ENCODE measurements around the gene DAZAP1. TPM values are rescaled to one million over a fixed set of nuclear protein-coding genes. Genes with fewer than 3 reads are reported as not detected.
"Not testable (repeated sequence)": the region's sequence is repeated elsewhere in the genome, so short reads cannot be mapped to it uniquely, and the experiment has no call there.

The DAZAP1 gene
- polyA plus RNA-seq, 2 donors: 64.9 to 75.3 TPM

DNA sequence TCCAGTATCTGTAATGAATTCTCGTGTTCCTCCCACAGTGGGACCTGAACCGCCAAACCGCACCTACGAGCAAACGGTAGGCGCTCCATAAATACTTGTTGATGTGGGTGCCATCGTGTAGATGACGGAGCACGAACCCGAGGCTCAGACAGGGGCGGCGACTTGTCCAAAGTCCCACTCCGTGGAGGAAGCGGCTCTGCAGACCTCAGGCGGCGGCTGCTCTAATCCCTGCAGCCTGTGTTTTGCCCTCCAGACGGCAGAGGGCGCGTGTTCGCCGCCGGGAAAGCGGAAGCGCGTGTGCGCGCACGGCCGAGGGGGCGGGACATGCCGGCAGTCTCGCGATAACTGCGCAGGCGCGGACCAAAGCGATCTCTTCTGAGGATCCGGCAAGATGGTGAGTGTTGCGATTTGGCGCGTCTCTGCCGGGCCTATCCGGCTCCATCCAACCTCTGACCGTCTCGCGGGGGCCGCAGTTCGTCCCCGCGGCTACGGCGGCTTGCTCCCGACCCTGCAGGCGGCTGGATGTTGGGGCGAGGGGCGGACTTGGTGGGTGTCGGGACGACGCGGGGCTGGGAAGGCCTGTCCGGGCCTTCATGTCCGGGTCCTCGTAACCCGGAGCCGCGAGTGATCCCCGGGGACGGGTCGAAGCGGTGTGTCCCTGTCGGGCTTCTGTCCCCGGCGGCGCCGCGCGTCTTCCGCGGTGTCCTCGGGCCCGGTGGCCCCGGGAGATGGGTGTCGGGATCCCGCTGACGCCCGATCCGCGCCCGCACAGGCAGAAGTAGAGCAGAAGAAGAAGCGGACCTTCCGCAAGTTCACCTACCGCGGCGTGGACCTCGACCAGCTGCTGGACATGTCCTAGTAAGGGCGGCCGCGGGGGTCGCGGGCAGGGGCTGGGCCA is 30.9 kb downstream of the DAZAP1 start, which contains the start of gene RPS15:
Gene RPS15, plus strand, starts transcription at position 362 of the 898 bp plus-strand sequence. Its CDS starts 30 bp downstream, at position 392.
- H3K4me1 ChIP-seq (ENCODE audit: control insufficient read depth in 2 of 2, insufficient read depth in 2 of 2, low read length in 1 of 2): peaks cover 7 to 11% of the 10 kb centered on the region in 2 donors
- 1% methylated on average over 95 to 100 of the region's 100 CpGs for WGBS, 2 donors
- peaks cover 10 to 44% of the 10 kb centered on the region in 2 donors for H3K36me3 ChIP-seq (ENCODE audit: control insufficient read depth in 2 of 2, insufficient read depth in 2 of 2, low read length in 1 of 2)
- peak within 1 kb of the TSS; percentile 86 to 91 for H3K27ac ChIP-seq (ENCODE audit: low read depth in 2 of 2, low read length in 1 of 2)
- no peaks in the 10 kb centered on the region for H3K9me3 ChIP-seq (ENCODE audit: control insufficient read depth in 2 of 2, insufficient read depth in 1 of 2, low read depth in 1 of 2, low read length in 1 of 2)
- no peaks in the 10 kb centered on the region for H3K27me3 ChIP-seq (ENCODE audit: control insufficient read depth in 1 of 2, insufficient read depth in 2 of 2, low read length in 2 of 2)
- peak within 1 kb of the TSS; percentile 93 to 94 for H3K4me3 ChIP-seq (ENCODE audit: low read depth in 1 of 2, low read length in 2 of 2)

DNA sequence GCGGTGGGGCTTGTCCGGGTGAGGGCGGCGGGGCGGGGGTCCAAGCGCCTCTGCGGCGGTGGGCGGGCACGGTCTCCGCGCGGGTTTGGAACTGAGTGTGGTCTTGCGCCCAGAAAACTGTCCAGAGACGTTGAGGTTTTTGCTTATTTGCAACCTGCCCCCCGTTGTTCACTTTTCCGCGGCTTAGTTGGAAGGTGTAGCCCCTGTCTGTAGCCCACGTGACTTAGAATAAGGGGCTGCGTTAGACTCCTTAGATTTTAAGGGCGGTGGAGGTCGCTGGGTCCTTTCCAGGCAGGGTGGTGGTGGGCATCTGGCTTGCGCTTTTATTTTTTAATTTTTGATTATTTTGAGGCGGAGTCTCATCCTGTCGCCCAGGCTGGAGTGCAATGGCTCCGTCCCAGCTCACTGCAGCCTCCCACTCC is 31.6 kb downstream of the DAZAP1 start:
- H3K4me3 ChIP-seq (ENCODE audit: low read depth in 1 of 2, low read length in 2 of 2): peak overlapping the region; percentile 93 to 94
- peaks cover 9 to 38% of the 10 kb centered on the region in 2 donors for H3K36me3 ChIP-seq (ENCODE audit: control insufficient read depth in 2 of 2, insufficient read depth in 2 of 2, low read length in 1 of 2)
- no peaks in the 10 kb centered on the region for H3K27me3 ChIP-seq (ENCODE audit: control insufficient read depth in 1 of 2, insufficient read depth in 2 of 2, low read length in 2 of 2)
- H3K27ac ChIP-seq (ENCODE audit: low read depth in 2 of 2, low read length in 1 of 2): peak overlapping the region; percentile 86 to 91
- H3K9me3 ChIP-seq (ENCODE audit: control insufficient read depth in 2 of 2, insufficient read depth in 1 of 2, low read depth in 1 of 2, low read length in 1 of 2): no peaks in the 10 kb centered on the region
- peaks cover 7 to 11% of the 10 kb centered on the region in 2 donors for H3K4me1 ChIP-seq (ENCODE audit: control insufficient read depth in 2 of 2, insufficient read depth in 2 of 2, low read length in 1 of 2)
- 1 to 2% methylated on average over 26 of the region's 26 CpGs for WGBS, 2 donors

DNA sequence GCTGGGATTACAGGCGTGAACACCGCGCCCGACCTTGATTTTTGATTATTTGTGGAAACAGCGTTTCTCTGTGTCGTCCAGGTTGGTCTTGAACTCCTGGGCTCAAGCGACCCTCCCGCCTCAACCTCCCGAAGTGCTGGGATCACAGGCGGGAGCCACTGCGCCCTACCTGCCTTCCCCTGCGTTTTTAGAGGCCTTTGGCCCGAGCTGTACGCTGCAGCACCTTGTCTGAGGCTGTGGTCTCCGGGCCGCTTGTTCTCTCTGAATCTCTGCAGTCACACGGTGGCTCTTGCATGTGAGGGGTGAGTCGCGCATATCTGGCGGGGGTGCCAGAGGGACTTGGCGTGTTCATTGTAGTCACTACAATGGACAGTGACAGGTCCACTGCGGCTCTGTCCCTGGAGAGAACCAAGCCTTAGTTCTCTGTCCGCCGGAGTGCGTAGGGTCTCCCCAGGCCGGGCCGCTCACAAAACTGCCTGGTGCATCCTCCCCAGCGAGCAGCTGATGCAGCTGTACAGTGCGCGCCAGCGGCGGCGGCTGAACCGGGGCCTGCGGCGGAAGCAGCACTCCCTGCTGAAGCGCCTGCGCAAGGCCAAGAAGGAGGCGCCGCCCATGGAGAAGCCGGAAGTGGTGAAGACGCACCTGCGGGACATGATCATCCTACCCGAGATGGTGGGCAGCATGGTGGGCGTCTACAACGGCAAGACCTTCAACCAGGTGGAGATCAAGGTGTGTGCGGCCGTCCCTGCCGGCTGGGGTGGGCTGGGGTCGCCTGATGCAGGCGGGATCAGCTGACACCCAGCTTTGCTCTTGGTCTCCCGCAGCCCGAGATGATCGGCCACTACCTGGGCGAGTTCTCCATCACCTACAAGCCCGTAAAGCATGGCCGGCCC is 32.4 kb downstream of the DAZAP1 start:
- not testable (repeated sequence) for H3K27me3 ChIP-seq (ENCODE audit: control insufficient read depth in 1 of 2, insufficient read depth in 2 of 2, low read length in 2 of 2); H3K27ac ChIP-seq (ENCODE audit: low read depth in 2 of 2, low read length in 1 of 2); H3K9me3 ChIP-seq (ENCODE audit: control insufficient read depth in 2 of 2, insufficient read depth in 1 of 2, low read depth in 1 of 2, low read length in 1 of 2)
- H3K4me3 ChIP-seq (ENCODE audit: low read depth in 1 of 2, low read length in 2 of 2): peak overlapping the region; percentile 93 to 94
- H3K4me1 ChIP-seq (ENCODE audit: control insufficient read depth in 2 of 2, insufficient read depth in 2 of 2, low read length in 1 of 2): peaks cover 7 to 11% of the 10 kb centered on the region in 2 donors
- WGBS, 2 donors: 70 to 77% methylated on average over 57 of the region's 57 CpGs
- H3K36me3 ChIP-seq (ENCODE audit: control insufficient read depth in 2 of 2, insufficient read depth in 2 of 2, low read length in 1 of 2): peaks cover 4 to 30% of the 10 kb centered on the region in 2 donors

DNA sequence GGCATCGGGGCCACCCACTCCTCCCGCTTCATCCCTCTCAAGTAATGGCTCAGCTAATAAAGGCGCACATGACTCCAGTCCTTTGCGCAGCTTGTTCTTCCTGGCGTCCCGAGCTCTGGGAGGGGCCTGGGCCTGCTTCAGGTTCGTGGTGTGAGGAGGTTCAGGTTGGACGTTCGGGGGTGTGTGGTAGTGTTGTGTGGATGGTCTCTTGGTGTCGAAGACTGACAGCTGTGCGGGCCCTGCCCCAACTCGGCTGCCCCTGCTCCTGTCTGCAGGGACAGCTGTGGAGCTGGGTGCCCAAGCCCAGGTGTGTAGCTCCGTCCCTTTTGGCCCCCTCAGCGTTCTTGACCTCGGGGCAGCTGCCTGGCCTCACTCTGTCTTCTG is 33.0 kb downstream of the DAZAP1 start:
- H3K4me1 ChIP-seq (ENCODE audit: control insufficient read depth in 2 of 2, insufficient read depth in 2 of 2, low read length in 1 of 2): peaks cover 7 to 11% of the 10 kb centered on the region in 2 donors
- H3K27ac ChIP-seq (ENCODE audit: low read depth in 2 of 2, low read length in 1 of 2): no peak overlapping the region
- no peaks in the 10 kb centered on the region for H3K27me3 ChIP-seq (ENCODE audit: control insufficient read depth in 1 of 2, insufficient read depth in 2 of 2, low read length in 2 of 2)
- H3K9me3 ChIP-seq (ENCODE audit: control insufficient read depth in 2 of 2, insufficient read depth in 1 of 2, low read depth in 1 of 2, low read length in 1 of 2): no peaks in the 10 kb centered on the region
- WGBS, 2 donors: 84 to 86% methylated on average over 14 to 15 of the region's 15 CpGs
- no peak overlapping the region for H3K4me3 ChIP-seq (ENCODE audit: low read depth in 1 of 2, low read length in 2 of 2)
- H3K36me3 ChIP-seq (ENCODE audit: control insufficient read depth in 2 of 2, insufficient read depth in 2 of 2, low read length in 1 of 2): peaks cover 4 to 29% of the 10 kb centered on the region in 2 donors

DNA sequence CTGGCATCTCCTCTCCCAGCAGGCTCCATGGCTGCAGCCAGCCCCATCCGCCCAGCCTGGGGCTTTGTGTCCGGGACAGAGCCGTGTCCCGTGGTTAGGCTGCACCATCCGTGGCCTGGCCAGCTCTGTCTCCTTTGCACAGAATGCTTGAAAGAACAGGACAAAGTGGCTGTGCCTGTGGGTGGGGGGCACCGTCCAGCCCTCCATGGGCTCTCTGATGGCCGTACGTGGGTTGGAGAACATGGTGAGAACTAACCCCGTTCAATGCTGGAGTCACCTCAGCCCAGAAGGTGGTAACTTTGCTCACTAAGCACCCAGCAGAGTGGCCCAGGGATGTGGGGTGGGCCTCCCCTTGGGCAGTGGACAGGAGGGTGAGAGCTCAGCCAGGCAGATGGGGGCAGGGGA is 33.6 kb downstream of the DAZAP1 start:
- Histone ChIP-seq H3K4me3 (ENCODE audit: low read depth in 1 of 2, low read length in 2 of 2) (no peak overlapping the region), H3K27ac (ENCODE audit: low read depth in 2 of 2, low read length in 1 of 2) (no peak overlapping the region), H3K4me1 (ENCODE audit: control insufficient read depth in 2 of 2, insufficient read depth in 2 of 2, low read length in 1 of 2) (peaks cover 7 to 11% of the 10 kb centered on the region in 2 donors), H3K27me3 (ENCODE audit: control insufficient read depth in 1 of 2, insufficient read depth in 2 of 2, low read length in 2 of 2) (peaks cover 0 to 2% of the 10 kb centered on the region in 2 donors), H3K36me3 (ENCODE audit: control insufficient read depth in 2 of 2, insufficient read depth in 2 of 2, low read length in 1 of 2) (peaks cover 4 to 25% of the 10 kb centered on the region in 2 donors), H3K9me3 (ENCODE audit: control insufficient read depth in 2 of 2, insufficient read depth in 1 of 2, low read depth in 1 of 2, low read length in 1 of 2) (no peaks in the 10 kb centered on the region)
- 88 to 89% methylated on average over 9 of the region's 9 CpGs for WGBS, 2 donors

DNA sequence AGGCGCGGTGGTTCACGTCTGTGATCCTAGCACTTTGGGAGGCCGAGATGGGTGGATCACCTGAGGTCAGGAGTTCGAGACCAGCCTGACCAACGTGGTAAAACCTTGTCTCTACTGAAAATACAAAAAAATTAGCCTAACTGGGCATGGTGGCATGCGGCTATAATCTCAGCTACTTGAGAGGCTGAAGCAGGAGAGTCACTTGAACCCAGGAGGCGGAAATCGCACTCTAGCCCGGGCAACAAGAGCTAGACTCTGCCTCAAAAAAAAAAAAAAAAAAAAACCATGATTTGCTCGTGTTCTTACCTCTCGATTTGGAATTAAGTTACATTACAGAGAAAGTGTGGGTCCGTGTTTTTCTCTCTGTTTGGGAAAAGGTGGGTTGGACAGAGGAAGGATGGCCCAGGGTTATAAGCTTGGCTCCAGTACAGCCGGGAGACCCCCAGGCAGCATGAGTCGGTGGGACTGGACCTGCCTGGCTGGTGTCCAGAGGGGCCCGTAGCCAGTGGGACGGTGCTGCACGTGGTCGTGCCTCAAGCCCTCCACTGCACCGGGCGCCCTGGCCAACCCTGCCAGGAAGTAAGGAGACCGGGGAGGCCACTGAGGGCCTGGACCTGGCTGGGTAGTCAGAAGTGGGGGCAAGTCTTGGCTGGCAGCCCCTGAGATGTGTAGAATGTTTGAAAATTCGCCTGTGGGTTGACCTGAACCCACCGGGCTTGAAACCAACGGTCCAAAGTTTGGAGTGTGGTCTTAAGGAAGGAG is 34.5 kb downstream of the DAZAP1 start:
- Histone ChIP-seq H3K4me1 (ENCODE audit: control insufficient read depth in 2 of 2, insufficient read depth in 2 of 2, low read length in 1 of 2) (peaks cover 7 to 13% of the 10 kb centered on the region in 2 donors), H3K36me3 (ENCODE audit: control insufficient read depth in 2 of 2, insufficient read depth in 2 of 2, low read length in 1 of 2) (peaks cover 4 to 25% of the 10 kb centered on the region in 2 donors)
- 80 to 86% methylated on average over 25 of the region's 25 CpGs for WGBS, 2 donors

DNA sequence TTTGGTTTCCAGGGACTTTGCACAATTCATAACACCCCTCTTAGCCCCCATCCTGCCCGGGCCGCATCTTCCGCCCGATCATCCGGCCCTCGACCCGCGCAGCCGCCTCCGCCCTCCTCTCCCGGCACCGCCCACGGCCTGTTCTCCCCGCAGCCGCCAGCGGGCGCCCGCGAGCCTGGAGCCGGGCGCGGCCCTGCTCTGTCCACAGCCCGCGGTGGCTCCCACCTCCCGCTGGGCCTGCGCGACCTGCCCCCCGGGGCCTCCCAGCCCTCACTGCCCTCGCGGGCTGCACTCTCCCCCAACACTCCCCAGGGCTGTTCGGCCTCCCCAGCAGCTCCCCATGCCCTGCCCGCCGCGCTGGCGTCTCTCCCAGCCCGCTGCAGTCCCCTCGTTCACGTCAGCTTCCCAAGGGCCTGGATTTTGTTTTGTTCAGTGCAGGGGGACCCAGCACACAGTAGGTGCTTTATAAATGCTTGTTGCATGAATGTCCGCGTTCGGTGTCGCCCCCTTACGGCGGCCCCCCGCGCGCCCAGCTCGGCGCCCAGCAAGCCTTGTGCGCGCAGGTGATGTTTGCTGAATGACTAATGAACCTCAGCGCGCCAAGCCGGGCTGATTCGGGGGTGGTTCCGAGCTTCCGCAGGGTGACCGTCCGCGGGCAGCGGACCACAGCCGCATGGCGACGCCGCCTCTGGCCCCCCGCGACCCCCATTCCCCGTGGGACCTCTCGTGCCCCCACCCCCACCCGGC is 38.0 kb downstream of the DAZAP1 start:
- peaks cover 4 to 17% of the 10 kb centered on the region in 2 donors for H3K36me3 ChIP-seq (ENCODE audit: control insufficient read depth in 2 of 2, insufficient read depth in 2 of 2, low read length in 1 of 2)
- no peaks in the 10 kb centered on the region for H3K9me3 ChIP-seq (ENCODE audit: control insufficient read depth in 2 of 2, insufficient read depth in 1 of 2, low read depth in 1 of 2, low read length in 1 of 2)
- peaks cover 3 to 26% of the 10 kb centered on the region in 2 donors for H3K27me3 ChIP-seq (ENCODE audit: control insufficient read depth in 1 of 2, insufficient read depth in 2 of 2, low read length in 2 of 2)
- peak overlapping the region; percentile 25 to 28 for H3K4me3 ChIP-seq (ENCODE audit: low read depth in 1 of 2, low read length in 2 of 2)
- no peak overlapping the region for H3K27ac ChIP-seq (ENCODE audit: low read depth in 2 of 2, low read length in 1 of 2)
- peaks cover 3 to 6% of the 10 kb centered on the region in 2 donors for H3K4me1 ChIP-seq (ENCODE audit: control insufficient read depth in 2 of 2, insufficient read depth in 2 of 2, low read length in 1 of 2)
- WGBS, 2 donors: 1 to 2% methylated on average over 52 to 70 of the region's 70 CpGs

More for the DNA sequence above, 34.5 kb downstream of the DAZAP1 start:
- no peaks in the 10 kb centered on the region for H3K9me3 ChIP-seq (ENCODE audit: control insufficient read depth in 2 of 2, insufficient read depth in 1 of 2, low read depth in 1 of 2, low read length in 1 of 2)
- H3K27ac ChIP-seq (ENCODE audit: low read depth in 2 of 2, low read length in 1 of 2): no peak overlapping the region
- peaks cover 0 to 8% of the 10 kb centered on the region in 2 donors for H3K27me3 ChIP-seq (ENCODE audit: control insufficient read depth in 1 of 2, insufficient read depth in 2 of 2, low read length in 2 of 2)
- H3K4me3 ChIP-seq (ENCODE audit: low read depth in 1 of 2, low read length in 2 of 2): no peak overlapping the region

DNA sequence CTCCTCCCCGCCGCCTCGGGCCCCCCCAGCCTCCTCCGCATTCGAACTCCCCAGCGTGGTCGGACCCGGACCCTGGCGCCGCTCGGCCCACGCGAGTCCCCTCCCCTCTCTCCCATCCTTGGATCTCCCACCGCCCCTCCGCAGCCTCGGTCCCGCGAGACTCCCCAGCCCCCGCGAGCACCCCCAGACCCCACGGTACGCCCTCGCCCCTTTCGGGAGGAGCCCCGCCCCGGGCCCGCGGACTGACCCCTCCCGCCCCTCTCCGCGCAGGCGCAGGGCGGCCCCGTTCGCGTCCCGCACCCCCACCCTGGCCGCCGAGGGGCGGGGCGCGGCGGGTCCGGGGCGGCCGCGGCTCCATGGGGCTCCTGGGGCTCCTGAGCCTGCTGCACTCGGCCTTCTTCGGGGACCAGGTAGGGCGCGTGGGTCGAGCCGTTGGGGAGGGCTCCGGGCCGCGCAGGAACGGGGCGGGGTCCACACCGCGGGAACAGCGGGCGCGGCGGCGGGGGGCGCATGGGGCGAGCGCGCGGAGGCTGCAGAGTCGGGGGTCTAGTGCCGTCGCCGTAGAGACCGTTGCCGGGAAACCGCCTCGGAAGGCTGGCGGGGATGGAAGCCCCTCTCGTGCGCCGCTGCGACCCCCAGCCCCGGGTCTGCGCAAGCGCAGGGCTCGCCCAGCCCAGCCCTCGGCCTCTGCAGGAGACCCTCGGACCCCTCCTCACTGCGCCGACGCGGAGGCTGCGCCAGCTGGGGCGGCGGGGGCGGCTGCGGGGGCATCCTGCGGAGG is 38.7 kb downstream of the DAZAP1 start:
- Histone ChIP-seq H3K27ac (ENCODE audit: low read depth in 2 of 2, low read length in 1 of 2) (no peak overlapping the region), H3K9me3 (ENCODE audit: control insufficient read depth in 2 of 2, insufficient read depth in 1 of 2, low read depth in 1 of 2, low read length in 1 of 2) (no peaks in the 10 kb centered on the region), H3K4me1 (ENCODE audit: control insufficient read depth in 2 of 2, insufficient read depth in 2 of 2, low read length in 1 of 2) (peaks cover 0 to 6% of the 10 kb centered on the region in 2 donors), H3K36me3 (ENCODE audit: control insufficient read depth in 2 of 2, insufficient read depth in 2 of 2, low read length in 1 of 2) (peaks cover 4 to 10% of the 10 kb centered on the region in 2 donors), H3K27me3 (ENCODE audit: control insufficient read depth in 1 of 2, insufficient read depth in 2 of 2, low read length in 2 of 2) (peaks cover 3 to 31% of the 10 kb centered on the region in 2 donors), H3K4me3 (ENCODE audit: low read depth in 1 of 2, low read length in 2 of 2) (peak overlapping the region in 1 of 2 donors; percentile 25)
- 2% methylated on average over 77 to 99 of the region's 99 CpGs for WGBS, 2 donors
